ENCODE measurements around the gene POLR2L.

The POLR2L gene

DNA sequence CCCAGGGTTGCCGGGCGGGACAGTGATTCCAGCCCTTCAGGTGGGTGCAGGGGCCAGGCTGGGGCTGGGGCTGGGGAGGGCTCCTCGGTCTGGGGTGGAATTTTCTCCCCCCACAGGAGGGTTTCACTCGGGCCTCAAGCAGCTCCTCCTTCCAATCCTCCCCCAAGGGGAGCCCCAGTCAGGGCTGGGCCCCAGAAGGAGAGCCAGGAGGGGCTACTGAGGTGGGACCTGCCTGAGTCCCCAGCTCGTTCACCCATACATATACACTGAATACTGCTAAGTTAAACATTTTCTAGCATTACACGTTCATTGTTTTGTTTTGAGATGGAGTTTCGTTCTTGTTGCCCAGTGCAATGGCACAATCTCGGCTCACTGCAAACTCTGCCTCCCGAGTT is 16.1 kb downstream of the POLR2L start:
- no peak for DNase-seq (ENCODE audit: low read depth)

DNA sequence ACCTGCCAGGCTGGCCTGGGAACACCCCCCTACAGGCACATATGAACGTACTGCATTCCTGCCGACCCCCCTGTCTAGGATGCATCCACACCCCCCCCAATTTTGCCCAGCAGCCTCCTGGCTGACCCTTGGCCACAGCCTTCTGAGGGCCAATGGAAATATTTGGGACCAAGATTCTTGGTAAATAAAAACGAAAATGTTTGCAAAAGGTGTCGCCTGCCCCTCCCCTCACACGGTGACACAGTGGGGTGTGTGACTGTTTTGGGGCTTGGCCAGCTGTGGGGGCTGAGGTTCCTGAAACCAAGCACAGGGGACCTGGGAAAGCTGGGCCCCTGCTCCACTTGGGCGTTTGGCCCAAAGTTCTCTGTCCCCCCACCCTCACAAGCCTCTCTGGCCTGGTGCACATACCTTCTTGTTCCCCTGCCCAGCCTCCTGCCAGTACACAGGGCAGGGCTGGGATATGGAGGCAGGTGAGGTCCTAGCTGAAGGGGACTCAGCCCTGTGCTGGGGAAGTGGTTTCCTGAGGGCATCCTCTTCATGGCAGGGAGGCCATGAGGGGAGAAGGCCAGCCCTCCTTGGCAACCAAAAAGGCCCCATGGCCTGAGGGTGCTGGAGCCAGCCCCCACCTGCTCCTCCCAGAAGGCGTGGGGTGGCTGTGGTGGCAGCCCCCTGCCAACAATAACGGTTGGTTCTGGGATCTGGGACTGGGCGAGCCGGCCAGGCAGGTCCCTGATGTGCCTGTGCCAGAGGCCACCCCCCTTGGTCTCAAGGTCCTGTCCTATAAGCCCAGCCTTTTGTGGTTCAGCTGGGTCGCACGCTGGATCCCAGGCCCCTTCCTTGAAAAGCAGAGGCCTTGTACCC is 16.7 kb downstream of the POLR2L start:
- no peak for DNase-seq (ENCODE audit: low read depth)

DNA sequence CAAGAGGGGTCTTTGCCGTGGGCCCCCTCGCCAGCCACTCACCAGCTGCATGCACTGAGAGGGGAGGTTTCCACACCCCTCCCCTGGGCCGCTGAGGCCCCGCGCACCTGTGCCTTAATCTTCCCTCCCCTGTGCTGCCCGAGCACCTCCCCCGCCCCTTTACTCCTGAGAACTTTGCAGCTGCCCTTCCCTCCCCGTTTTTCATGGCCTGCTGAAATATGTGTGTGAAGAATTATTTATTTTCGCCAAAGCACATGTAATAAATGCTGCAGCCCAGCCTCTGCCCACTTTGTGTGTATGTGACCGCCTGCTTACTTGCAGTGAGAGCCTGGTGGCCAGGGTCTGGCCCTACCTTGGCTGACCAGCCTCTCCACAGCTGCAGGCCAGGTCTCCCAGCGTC is 17.4 kb downstream of the POLR2L start:
- no peak for DNase-seq (ENCODE audit: low read depth)

DNA sequence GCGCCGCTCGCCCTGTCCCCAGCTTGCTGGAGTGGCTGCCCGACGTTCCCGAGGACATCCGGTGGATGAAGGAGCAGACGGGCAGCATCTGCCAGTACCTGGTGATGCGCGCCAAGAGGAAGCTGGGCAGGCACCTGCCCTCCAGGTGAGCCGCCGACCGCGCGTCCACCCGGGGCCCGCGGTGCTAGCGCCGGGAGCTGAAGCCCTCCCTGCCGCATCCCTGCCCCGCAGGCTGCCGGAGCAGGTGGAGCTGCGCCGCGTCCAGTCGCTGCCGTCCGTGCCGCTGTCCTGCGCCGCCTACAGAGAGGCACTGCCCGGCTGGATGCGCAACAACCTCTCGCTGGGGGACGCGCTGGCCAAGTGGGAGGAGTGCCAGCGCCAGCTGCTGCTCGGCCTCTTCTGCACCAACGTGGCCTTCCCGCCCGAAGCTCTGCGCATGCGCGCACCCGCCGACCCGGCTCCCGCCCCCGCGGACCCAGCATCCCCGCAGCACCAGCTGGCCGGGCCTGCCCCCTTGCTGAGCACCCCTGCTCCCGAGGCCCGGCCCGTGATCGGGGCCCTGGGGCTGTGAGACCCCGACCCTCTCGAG is 17.9 kb downstream of the POLR2L start:
- DNase-seq (ENCODE audit: low read depth): no peak

DNA sequence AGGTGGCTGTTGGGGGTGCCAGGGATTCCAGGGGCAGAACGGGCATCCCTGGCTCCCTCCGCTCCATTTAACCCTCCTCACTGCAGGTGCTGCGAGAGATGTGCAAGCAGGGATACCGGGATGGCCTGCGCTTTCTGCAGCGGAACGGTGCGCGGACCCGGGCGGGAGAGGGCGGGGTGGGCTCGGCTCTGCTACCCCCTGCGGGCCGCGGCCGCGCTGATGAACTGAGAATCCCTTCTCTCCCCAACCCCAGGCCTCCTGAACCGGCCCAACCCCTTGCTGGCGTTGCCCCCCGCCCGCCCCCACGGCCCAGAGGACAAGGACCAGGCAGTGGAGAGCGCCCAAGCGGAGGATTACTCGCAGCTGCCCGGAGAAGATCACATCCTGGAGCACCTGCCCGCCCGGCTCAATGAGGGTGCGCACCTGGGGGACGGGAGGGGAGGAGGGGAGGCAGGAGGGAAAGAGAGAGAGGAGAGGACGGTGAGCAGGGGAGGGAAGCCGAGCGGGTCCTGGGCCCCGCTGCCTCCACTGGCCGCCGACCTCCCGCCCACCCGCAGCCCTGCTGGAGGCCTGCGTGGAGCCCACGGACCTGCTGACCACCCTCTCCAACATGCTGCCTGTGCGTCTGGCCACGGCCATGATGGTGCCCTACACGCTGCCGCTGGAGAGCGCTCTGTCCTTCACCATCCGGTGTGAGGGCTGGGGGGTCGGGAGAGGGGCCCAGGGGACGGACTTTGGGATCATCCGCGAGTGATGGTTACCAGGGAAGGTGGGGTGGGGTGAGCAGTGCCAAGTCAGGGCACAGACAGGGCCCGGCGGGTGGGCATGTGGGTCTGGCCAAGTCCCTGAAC is 18.7 kb downstream of the POLR2L start:
- no peak for DNase-seq (ENCODE audit: low read depth)

DNA sequence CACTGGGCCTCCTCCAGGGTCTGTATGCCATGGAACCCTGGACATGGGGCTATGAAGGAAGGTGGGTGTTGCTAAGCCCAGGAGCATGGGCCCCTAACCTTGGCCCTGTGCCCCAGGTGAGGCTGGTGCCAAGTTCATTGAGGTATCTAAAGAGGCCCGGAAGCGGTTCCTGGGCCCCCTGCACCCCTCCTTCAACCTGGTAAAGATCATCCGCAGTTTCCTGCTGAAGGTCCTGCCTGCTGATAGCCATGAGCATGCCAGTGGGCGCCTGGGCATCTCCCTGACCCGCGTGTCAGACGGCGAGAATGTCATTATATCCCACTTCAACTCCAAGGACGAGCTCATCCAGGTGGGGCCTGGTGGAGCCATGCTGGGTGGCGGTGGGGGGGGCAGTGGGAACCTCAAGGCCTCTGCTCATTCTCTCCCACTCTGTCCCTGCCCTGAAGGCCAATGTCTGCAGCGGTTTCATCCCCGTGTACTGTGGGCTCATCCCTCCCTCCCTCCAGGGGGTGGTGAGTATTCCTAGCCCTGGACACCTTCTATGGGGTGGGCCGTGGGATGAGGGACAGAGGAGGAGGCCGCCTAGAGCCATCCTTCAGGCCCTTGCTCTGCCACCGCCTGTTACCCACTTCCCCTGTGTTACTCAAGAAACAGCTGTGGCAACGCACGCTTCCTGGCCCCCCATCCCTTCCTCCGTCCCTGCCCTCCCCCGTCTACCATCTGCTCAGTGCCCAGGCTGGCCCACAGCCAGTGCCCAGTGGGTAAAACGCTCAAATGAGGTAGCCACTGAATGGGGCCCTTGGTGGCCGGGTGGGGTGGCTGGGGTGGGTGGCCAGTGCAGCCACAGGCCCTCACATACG is 20.6 kb downstream of the POLR2L start:
- DNase-seq (ENCODE audit: low read depth): no peak

DNA sequence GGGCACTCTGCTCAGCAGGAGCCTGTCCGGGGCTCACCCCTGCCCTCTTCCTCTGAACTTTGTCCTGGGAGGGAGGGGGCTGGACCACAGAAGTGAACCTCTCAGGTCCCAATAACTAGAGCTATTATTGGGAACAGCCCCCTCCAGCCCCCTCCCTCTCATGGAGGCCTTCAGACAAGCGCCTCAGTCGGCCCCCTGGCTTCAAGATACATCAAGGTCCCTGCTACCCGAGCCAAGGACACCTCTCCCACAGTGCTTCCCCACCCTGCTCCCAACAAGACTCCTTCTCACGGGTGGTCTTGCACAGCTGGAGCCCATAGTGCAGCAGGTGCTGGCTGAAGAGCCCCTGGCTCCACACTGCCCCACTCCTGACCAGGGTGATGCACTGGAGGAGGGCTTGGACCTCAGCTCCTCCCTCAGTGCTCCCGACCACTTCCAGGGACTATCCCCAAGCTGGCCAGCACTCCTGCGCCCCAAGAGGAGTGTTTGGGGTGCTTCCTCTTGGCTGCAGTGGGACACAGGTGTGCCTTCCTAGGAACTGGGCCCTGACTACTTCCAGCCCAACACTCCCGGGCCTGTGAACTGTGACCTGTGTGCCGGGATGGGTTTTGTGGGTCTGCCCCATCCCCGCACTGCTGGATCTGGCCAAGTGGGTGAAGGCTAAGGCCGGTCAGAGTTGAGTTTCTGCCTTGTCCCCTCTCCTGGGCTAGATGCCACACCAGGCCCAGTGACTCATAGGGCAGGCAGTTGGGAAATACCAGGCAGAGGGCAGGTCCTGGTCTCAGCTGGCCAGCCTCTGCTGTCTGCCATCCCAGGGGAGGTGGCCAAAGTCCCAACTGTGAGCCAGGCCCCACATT is 21.4 kb downstream of the POLR2L start:
- DNase-seq (ENCODE audit: low read depth): no peak

DNA sequence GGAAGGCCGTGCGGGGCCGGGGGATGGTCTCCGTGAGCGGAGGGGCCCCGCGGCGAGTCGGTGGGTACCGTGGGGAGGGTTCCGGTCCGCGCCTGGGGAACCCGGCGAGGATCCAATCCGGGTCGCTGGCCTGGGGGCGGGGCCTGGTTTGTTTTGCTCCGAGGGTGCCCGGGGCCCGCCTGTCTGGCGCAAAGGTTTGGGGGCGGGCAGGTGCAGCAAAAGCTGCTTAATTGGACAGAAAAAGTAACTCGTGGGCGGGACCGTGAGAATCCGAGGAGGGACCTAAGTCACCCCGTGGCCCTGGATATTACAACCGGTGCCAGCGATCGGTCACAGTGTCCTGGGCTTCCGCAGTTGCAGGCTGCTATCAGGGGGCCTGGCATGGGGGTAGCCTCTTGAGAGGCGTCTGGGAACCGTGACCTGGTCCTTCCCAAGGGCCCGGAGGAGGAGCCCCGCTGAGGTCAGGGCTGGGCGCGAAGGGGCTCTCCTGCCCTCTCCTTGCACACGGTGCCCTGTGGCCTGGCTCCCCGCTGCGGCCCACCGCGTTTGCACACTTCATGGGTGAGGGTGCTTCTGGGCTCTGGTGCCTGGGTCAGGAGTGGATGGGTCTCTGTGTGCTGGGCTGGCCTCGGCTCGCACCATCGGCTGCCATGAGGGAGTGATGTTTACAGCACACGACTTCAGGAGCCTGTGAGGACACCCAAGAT is 22.2 kb downstream of the POLR2L start:
- DNase-seq (ENCODE audit: low read depth): peak; percentile 87

DNA sequence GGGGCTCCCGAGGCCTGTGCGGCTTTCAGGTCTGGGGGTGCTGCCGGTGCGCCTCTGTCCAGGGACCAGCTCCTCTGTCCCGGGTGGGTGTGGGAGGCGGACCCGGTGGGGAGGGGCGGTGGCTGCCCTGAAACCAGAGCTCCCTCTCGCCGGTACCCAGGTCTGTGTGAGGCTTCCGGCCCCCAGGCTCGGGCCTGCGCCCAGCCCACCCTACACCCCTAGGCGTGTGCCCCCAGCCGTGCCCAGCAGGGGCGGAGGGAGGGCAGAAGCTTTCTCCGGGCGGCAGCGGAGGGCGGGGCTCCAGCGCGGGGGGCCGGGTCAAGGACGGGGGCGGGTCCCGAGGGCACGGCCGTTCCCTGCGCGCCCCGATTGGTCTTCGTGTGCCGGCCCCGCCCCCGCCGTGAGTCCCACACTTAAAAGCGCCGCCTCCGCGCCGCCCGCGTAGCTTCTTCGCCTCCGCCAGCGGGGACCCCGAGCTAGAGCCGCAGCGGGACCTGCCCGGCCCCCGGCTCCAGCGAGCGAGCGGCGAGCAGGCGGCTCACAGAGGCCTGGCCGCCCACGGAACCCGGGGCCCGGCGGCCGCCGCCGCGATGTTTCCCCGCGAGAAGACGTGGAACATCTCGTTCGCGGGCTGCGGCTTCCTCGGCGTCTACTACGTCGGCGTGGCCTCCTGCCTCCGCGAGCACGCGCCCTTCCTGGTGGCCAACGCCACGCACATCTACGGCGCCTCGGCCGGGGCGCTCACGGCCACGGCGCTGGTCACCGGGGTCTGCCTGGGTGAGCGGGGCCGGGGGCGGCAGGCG is 23.0 kb downstream of the POLR2L start:
- DNase-seq (ENCODE audit: low read depth): peak; percentile 81

DNA sequence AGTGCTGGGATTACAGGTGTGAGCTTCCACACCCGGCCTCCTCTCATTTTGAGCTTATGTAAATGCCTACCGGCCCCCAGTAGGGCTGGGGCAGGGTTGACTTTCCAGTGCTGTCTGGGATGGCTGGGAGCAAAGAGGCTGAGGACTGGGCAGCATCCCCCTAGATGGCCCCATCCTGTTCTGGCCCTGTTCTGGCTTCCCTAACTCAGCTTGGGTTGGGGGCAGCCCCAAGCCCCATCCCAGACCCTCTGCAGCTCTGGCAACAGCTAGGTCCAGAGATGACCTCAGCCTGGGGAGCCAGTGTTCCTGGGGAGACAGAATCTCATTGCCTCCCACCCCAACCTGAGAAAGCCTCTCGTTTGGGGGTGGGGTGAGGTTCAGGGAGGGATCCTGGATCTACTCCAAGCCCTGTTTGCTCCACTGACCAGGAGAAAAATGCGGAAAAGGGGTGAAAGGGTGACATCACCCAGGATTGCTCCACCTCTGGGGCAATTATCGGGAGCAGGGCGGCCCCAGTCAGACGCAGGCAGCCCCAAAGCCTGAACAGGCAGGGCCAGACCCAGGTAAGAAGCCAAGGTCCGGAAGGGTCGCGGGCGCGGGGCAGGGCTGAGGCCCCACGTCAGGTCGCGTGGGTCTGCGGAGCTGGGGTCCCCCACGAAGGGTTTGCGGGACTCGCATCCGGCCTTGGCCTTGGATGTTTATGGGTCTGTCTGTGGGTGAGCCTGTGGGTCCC is 23.8 kb downstream of the POLR2L start, which contains the start of gene PNPLA2:
Gene PNPLA2, plus strand, starts transcription at position 519 of the 733 bp plus-strand sequence. CDS start 805 bp downstream, outside the sequence.
- no peak for DNase-seq (ENCODE audit: low read depth)

DNA sequence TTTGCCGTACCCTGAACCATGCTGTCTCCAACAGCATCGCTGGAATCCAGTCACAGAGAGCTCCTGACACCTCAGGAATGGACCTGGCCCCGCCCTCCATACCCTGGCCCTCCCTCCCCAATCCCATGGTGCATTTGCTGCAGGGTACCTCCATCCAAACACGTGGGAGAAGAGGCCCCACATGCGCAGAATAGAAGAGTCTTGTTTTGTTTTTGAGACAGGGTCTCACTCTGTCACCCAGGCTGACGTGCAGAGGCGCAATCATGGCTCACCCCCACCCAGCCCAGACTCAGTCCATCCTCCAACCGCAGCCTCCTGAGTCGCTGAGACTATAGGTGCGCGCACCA is 25.9 kb downstream of the POLR2L start:
- no peak for DNase-seq (ENCODE audit: low read depth)

DNA sequence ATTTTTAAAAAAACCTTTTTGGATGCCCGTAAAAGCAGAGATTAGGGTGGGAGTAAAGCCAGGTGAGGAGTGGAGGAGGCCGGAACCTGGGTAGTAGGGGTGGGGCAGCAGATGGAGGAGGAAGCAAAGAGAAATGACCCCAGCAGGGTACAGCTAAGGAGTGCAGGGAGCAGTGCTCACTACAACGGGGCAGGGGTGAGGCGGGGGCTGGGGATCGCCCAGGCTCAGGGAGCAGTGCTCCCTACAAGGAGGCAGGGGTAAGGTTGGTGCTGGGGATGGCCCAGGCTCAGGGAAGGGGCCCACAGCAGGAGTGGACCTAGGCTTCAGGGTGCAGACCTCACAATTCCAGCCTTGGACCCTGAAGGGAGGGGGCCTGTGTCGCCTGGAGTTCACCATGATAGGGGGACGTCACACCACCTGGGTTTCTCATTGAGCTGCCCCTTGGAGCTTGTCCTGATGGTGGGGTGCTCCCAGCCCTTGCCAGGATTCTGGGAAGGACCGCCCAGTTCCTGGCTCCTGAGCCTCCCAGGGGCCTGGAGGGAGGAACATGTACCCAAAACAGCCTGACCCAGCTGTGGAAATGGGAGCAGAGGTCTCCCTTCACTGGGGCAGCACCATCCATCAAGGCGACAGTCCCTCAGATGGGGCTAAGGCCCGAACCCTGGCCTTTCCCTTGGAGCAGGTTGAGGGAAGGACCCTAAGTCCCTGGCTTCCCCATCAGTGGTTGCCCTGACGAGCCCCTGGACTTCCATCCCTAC is 26.5 kb downstream of the POLR2L start:
- no peak for DNase-seq (ENCODE audit: low read depth)

DNA sequence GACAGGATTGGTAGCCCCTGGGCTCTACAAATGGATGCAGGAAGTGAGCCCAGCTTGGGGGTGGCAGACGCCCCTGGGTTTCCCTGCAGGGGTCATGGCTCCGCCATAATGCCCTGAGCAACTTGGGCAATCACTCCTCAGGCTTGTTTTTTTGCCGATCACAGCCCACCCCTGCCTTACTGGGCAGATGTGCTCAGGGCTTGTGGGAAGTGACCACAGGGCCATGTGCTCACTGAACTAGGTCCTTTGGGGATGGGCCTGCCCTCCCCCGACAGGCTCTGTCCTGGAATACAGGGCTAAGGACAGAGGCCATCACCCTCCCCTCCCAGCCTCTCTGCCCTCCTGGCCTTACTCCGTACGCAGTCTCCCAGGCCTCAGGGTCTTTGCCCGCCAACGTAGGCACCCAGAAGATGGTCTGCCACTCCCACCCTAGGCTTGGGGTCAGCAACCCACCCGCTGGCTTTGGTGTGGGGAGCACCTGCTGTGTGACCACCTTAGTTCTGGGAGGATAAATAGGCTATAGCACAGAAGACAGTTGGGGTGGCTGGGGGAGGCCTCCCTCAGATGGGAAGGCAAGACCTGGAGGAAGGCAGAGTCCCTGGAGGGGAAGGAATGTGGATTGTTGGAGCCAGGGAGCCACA is 28.8 kb downstream of the POLR2L start:
- DNase-seq (ENCODE audit: low read depth): no peak

DNA sequence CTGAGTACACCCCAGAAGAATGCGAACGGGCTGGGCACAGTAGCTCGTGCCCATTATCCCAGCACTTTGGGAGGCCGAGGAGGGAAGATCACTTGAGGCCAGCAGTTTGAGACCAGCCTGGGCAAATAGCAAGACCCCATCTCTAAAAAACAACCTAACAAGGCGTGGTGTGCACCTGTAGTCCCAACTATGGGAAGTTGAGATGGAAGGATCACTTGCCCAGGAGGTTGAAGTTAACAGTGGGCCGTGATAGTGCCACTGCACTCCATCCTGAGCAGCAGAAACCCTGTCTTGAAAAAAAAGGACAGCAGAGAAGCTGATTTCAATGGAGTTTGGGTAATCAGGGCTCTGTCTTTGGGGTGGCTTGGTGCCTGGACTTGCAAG is 29.3 kb downstream of the POLR2L start:
- DNase-seq (ENCODE audit: low read depth): no peak

DNA sequence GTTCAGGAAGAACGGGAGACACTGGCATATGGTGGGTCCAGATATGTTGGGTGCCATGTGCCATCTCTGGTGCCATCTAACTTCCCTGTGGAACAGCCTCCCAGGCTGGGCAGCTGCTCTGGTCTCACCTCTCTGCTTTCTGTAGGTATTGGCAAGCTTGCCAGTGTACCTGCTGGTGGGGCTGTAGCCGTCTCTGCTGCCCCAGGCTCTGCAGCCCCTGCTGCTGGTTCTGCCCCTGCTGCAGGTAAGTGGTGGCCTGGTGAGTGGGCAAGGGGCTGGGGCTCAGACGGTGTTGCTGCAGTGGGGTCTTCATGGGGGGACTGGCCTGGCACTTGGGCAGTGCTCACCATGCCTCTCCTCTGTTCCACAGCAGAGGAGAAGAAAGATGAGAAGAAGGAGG is 29.9 kb downstream of the POLR2L start:
- no peak for DNase-seq (ENCODE audit: low read depth)

DNA sequence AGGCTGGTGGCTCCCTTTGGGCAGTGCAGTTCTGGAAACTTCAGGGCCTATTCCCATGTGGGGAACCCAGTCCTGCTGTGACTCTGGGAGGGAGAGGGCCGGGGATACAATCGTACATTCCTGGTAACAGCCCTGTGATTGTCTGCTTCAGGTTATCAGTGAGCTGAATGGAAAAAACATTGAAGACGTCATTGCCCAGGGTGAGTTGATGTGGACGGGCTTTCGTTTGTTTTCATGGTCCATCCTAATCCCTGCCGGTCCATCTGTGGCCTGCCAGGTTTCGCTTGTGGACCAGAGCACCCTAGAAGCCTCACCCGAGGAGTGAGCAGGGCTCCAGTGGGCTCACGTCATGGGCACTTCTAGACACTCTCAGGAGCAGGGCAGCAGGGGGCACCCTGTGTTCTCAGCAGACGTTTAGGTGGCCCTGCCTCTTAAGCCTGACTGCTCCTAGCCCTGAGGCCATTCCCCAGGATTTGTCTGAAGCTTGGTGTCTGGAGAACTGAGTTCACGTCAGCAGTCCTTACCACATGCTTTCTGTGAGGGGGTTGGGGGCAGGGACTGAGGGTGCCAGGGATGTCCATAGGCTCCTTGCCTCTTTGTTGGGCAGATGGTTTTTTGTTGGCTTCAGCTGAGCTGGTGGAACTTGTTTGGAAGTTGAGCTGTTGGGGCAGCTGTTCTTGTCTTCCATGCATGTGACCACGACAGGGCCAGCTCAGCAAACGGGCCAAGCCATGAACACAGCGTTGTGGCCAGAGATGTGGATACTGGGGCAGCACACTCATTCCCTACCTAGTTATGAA is 30.7 kb downstream of the POLR2L start:
- no peak for DNase-seq (ENCODE audit: low read depth)

All from stimulated activated CD8-positive, alpha-beta memory T cell treated with anti-CD3 and anti-CD28 coated beads, Interleukin-7, amount 100 ng/mL, for 24 hours (primary cell).